GM12874 (cell line): Measurements from ENCODE around the gene LYSMD3.
A peak's percentile ranks its signal among the peaks of the same experiment; 100 is the strongest.

Source experiments
- CTCF ChIP-seq: IDR thresholded peaks from 2 replicates; pipeline ENCODE4 v1.5.1; 2011; ENCODE audit warnings: low read depth, mild to moderate bottlenecking, control low read depth, low read length, moderate library complexity; ENCODE audit not compliant: insufficient read depth

The LYSMD3 gene

GRCh38 chr5:90529939-90530677 is 724 bp upstream of the LYSMD3 start:
- peak; percentile 51 for TF ChIP-seq CTCF

GRCh38 chr5:90528601-90529193 is 687 bp downstream of the LYSMD3 start:
- TF ChIP-seq CTCF, result no peak

GRCh38 chr5:90519081-90519480 is 10.3 kb downstream of the LYSMD3 start:
- no peak for TF ChIP-seq CTCF

- TF ChIP-seq CTCF, result no peak
These were observed 10.7 kb downstream of the LYSMD3 start for GRCh38 chr5:90518661-90519060.

- no peak for TF ChIP-seq CTCF
These were observed 14.9 kb downstream of the LYSMD3 start for GRCh38 chr5:90514520-90514919.

GRCh38 chr5:90510438-90510837 is 18.9 kb downstream of the LYSMD3 start:
- no peak for TF ChIP-seq CTCF

GRCh38 chr5:90506221-90506620 is 23.2 kb downstream of the LYSMD3 start:
- TF ChIP-seq CTCF, result no peak
